ENCODE measurements around the gene MAPT. TPM values are rescaled to one million over a fixed set of nuclear protein-coding genes. Genes with fewer than 3 reads are reported as not detected.

MAPT gene
- total RNA-seq, 1 donor from 2014 or later = 6.1 TPM

DNA sequence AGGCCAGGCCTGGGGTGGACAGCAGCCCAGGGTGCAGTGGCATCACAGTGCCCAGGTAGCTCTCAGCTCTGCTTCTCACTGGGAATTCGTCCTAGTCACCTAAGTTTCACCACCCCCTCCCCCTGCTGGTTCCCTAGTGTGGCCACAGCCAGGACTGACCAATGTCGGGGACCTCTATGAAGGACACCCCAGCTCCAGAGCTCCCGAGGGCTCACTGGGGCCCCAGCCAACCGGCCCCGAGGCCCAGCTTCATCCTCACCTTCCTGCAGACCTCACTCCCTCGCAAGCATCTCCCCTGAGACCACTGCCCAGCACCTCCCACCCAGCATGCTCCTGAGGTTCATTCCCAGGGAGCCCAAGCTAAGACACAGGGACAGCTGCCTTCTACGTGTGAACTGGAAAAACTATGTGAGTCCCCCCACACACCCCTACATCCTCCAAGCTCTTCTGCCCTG, 44.8 kb upstream of the MAPT start:
- H3K9me3 ChIP-seq = no peaks in the 10 kb centered on the region
- no peak overlapping the region for H3K4me3 ChIP-seq
- no peaks in the 10 kb centered on the region for H3K36me3 ChIP-seq
- H3K27me3 ChIP-seq = no peaks in the 10 kb centered on the region
- no peak overlapping the region for H3K27ac ChIP-seq
- intact Hi-C loops (cut with DNase I) = no loop called here
- H3K4me1 ChIP-seq = no peaks in the 10 kb centered on the region
- no peak for TF ChIP-seq POLR2AphosphoS5 (IDR thresholded peaks at IDR 0.05; ENCODE audit: insufficient read depth in 1 of 2, low read depth in 1 of 2)
- no peak for TF ChIP-seq POLR2A (IDR thresholded peaks at IDR 0.05)
- TF ChIP-seq, protein P1, sequence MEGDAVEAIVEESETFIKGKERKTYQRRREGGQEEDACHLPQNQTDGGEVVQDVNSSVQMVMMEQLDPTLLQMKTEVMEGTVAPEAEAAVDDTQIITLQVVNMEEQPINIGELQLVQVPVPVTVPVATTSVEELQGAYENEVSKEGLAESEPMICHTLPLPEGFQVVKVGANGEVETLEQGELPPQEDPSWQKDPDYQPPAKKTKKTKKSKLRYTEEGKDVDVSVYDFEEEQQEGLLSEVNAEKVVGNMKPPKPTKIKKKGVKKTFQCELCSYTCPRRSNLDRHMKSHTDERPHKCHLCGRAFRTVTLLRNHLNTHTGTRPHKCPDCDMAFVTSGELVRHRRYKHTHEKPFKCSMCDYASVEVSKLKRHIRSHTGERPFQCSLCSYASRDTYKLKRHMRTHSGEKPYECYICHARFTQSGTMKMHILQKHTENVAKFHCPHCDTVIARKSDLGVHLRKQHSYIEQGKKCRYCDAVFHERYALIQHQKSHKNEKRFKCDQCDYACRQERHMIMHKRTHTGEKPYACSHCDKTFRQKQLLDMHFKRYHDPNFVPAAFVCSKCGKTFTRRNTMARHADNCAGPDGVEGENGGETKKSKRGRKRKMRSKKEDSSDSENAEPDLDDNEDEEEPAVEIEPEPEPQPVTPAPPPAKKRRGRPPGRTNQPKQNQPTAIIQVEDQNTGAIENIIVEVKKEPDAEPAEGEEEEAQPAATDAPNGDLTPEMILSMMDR (IDR thresholded peaks at IDR 0.05) = no peak
- no peak for DNase-seq (ENCODE audit: extremely low spot score in 2 of 2)

DNA sequence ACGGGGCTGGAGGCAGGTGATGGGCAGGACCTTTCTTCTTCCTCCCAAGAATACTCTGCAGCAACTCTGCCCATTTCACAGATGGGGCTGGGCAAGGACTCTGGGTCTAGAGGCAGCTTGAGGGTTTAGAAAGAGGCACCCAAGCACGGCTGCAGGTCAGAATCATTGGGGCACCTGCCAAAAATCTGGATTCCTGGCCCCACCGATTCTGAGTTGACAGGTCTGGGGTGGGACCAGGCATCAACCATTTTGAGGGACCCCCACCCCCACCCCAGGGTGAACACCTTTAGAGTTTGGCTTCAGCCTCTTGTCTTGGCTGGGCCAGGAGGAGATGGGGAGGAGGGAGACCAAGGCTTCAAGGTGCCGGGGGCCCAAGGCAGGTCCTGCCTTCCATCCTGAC, 44.3 kb upstream of the MAPT start:
- no peaks in the 10 kb centered on the region for H3K27me3 ChIP-seq
- no peaks in the 10 kb centered on the region for H3K9me3 ChIP-seq
- H3K4me3 ChIP-seq = no peak overlapping the region
- H3K27ac ChIP-seq = no peak overlapping the region
- no peak for DNase-seq (ENCODE audit: extremely low spot score in 2 of 2)
- intact Hi-C loops (cut with DNase I) = no loop called here
- no peaks in the 10 kb centered on the region for H3K36me3 ChIP-seq
- TF ChIP-seq POLR2AphosphoS5 (IDR thresholded peaks at IDR 0.05; ENCODE audit: insufficient read depth in 1 of 2, low read depth in 1 of 2) (no peak), POLR2A (IDR thresholded peaks at IDR 0.05) (no peak)
- TF ChIP-seq, protein P1 (IDR thresholded peaks at IDR 0.05) = no peak
- H3K4me1 ChIP-seq = no peaks in the 10 kb centered on the region

DNA sequence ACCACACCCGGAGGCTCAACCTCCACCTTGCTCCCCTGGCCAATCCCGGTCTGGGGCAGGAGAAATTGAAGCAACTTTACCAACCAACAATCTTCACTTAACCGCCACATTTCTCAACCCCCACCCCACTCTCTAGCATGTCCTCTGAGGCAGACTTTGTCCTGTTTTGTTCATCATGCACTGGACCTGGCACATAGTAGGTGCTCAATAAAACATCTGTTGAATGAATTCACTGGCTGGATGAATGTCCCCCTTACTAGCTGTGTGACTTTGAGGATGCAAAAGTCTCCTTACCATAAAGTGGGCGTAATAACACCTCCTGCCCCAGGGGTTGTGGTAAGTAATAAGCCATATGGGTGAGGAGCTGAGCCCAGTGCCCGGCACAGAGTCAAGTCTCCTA, 43.9 kb upstream of the MAPT start:
- no peaks in the 10 kb centered on the region for H3K27me3 ChIP-seq
- intact Hi-C loops (cut with DNase I) = no loop called here
- H3K4me1 ChIP-seq = no peaks in the 10 kb centered on the region
- no peaks in the 10 kb centered on the region for H3K36me3 ChIP-seq
- no peaks in the 10 kb centered on the region for H3K9me3 ChIP-seq
- H3K27ac ChIP-seq = no peak overlapping the region
- no peak for DNase-seq (ENCODE audit: extremely low spot score in 2 of 2)
- TF ChIP-seq, protein P1 (IDR thresholded peaks at IDR 0.05) = no peak
- TF ChIP-seq POLR2AphosphoS5 (IDR thresholded peaks at IDR 0.05; ENCODE audit: insufficient read depth in 1 of 2, low read depth in 1 of 2) (no peak), POLR2A (IDR thresholded peaks at IDR 0.05) (no peak)
- no peak overlapping the region for H3K4me3 ChIP-seq

DNA sequence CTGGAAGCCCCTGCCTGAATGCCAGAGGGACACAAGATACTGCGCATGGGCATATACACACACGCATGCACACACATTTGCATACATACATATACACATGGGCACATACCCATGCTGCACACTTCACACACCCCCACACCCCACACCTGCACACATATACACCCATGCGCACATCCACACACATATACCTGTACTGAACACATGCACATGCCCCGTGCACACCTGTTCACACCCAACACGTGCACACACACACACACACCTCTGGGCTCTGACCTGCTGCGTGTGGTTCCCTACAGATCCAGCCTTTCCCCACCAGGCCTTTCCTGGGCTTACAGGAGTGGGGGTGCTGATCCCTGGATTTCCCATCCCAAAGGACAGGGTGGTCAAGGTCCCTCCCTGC, 43.3 kb upstream of the MAPT start:
- Histone ChIP-seq H3K4me1 (no peaks in the 10 kb centered on the region), H3K27me3 (no peaks in the 10 kb centered on the region), H3K27ac (no peak overlapping the region), H3K4me3 (no peak overlapping the region), H3K9me3 (no peaks in the 10 kb centered on the region), H3K36me3 (no peaks in the 10 kb centered on the region)
- intact Hi-C loops (cut with DNase I) = no loop called here
- no peak for TF ChIP-seq POLR2AphosphoS5 (IDR thresholded peaks at IDR 0.05; ENCODE audit: insufficient read depth in 1 of 2, low read depth in 1 of 2)
- no peak for TF ChIP-seq POLR2A (IDR thresholded peaks at IDR 0.05)
- TF ChIP-seq, protein P1 (IDR thresholded peaks at IDR 0.05) = no peak
- DNase-seq (ENCODE audit: extremely low spot score in 2 of 2) = no peak

DNA sequence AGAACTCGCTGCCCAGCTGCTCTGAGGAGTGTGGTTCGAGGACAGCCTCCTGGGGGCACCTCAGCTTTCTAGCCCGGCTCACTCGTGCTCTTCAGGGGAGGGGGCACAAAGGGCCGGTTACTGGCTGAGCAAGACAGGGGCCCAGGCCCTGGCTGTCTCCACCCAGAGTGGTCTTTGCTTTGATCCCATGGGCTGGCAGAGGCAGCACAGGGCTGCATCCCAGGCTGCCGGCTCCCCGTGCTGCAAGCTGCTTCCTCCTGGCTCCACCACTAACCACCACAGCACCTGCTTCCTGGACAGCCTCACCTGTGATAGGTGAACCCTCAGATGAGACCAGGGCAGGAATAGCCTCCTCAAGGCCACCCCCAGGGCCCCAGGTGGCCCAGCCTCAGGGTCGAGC, 42.9 kb upstream of the MAPT start:
- H3K36me3 ChIP-seq = no peaks in the 10 kb centered on the region
- no peak for DNase-seq (ENCODE audit: extremely low spot score in 2 of 2)
- no peaks in the 10 kb centered on the region for H3K4me1 ChIP-seq
- TF ChIP-seq, protein P1 (IDR thresholded peaks at IDR 0.05) = no peak
- TF ChIP-seq POLR2AphosphoS5 (IDR thresholded peaks at IDR 0.05; ENCODE audit: insufficient read depth in 1 of 2, low read depth in 1 of 2) (no peak), POLR2A (IDR thresholded peaks at IDR 0.05) (no peak)
- H3K9me3 ChIP-seq = no peaks in the 10 kb centered on the region
- no peak overlapping the region for H3K27ac ChIP-seq
- no peak overlapping the region for H3K4me3 ChIP-seq
- H3K27me3 ChIP-seq = no peaks in the 10 kb centered on the region
- intact Hi-C loops (cut with DNase I) = no loop called here
